ENCODE measurements around the gene NKD2. TPM values are rescaled to one million over a fixed set of nuclear protein-coding genes. Genes with fewer than 3 reads are reported as not detected.

Gene NKD2
- total RNA-seq, 1 donor from 2014 or later = 1.7 TPM

GRCh38 chr5:1037123-1037670, 28.6 kb downstream of the NKD2 start:
- H3K27me3 ChIP-seq (ENCODE audit: control insufficient read depth, insufficient read depth, low read length) = peaks cover 7% of the 10 kb centered on the region
- H3K4me3 ChIP-seq (ENCODE audit: low read depth, low read length) = no peak overlapping the region
- no peaks in the 10 kb centered on the region for H3K36me3 ChIP-seq (ENCODE audit: control insufficient read depth, insufficient read depth, low read length)
- no peak for DNase-seq (ENCODE audit: low read depth)
- no peak for TF ChIP-seq CTCF (IDR thresholded peaks at IDR 0.05; ENCODE audit: insufficient read depth, low read length, poor library complexity, severe bottlenecking)

- Histone ChIP-seq H3K36me3 (ENCODE audit: control insufficient read depth, insufficient read depth, low read length) (no peaks in the 10 kb centered on the region), H3K4me3 (ENCODE audit: low read depth, low read length) (no peak overlapping the region), H3K27me3 (ENCODE audit: control insufficient read depth, insufficient read depth, low read length) (peaks cover 2% of the 10 kb centered on the region)
- TF ChIP-seq CTCF (IDR thresholded peaks at IDR 0.05; ENCODE audit: insufficient read depth, low read length, poor library complexity, severe bottlenecking) = no peak
- no peak for DNase-seq (ENCODE audit: low read depth)
Observed at GRCh38 chr5:1037671-1038416, 29.2 kb downstream of the NKD2 start.

- no peak overlapping the region for H3K4me3 ChIP-seq (ENCODE audit: low read depth, low read length)
- no peak for TF ChIP-seq CTCF (IDR thresholded peaks at IDR 0.05; ENCODE audit: insufficient read depth, low read length, poor library complexity, severe bottlenecking)
- DNase-seq (ENCODE audit: low read depth) = no peak
- no peaks in the 10 kb centered on the region for H3K36me3 ChIP-seq (ENCODE audit: control insufficient read depth, insufficient read depth, low read length)
- H3K27me3 ChIP-seq (ENCODE audit: control insufficient read depth, insufficient read depth, low read length) = no peaks in the 10 kb centered on the region
Observed at GRCh38 chr5:1038417-1039209, 30.0 kb downstream of the NKD2 start.

GRCh38 chr5:1039210-1039548, 30.6 kb downstream of the NKD2 start:
- H3K4me3 ChIP-seq (ENCODE audit: low read depth, low read length) = no peak overlapping the region
- no peaks in the 10 kb centered on the region for H3K27me3 ChIP-seq (ENCODE audit: control insufficient read depth, insufficient read depth, low read length)
- DNase-seq (ENCODE audit: low read depth) = no peak
- no peaks in the 10 kb centered on the region for H3K36me3 ChIP-seq (ENCODE audit: control insufficient read depth, insufficient read depth, low read length)
- TF ChIP-seq CTCF (IDR thresholded peaks at IDR 0.05; ENCODE audit: insufficient read depth, low read length, poor library complexity, severe bottlenecking) = no peak

GRCh38 chr5:1039706-1040260, 31.2 kb downstream of the NKD2 start:
- no peak for TF ChIP-seq CTCF (IDR thresholded peaks at IDR 0.05; ENCODE audit: insufficient read depth, low read length, poor library complexity, severe bottlenecking)
- no peaks in the 10 kb centered on the region for H3K36me3 ChIP-seq (ENCODE audit: control insufficient read depth, insufficient read depth, low read length)
- no peak for DNase-seq (ENCODE audit: low read depth)
- H3K4me3 ChIP-seq (ENCODE audit: low read depth, low read length) = no peak overlapping the region
- no peaks in the 10 kb centered on the region for H3K27me3 ChIP-seq (ENCODE audit: control insufficient read depth, insufficient read depth, low read length)
